Inflammatory macrophage treated with lipopolysaccharide for 4 hours (primary cell): ENCODE data around the gene EHMT1.

Experiments used
- DNase-seq: peaks from one replicate; pipeline ENCODE4 v3.0.0-alpha.2; 2020

Gene EHMT1

GRCh38 chr9:137745541-137745991 is 126.8 kb downstream of the EHMT1 start:
- no peak for DNase-seq

- no peak for DNase-seq
Observed at GRCh38 chr9:137748311-137748710, 129.5 kb downstream of the EHMT1 start.

GRCh38 chr9:137748741-137749140 is 129.9 kb downstream of the EHMT1 start:
- DNase-seq, result no peak

- no peak for DNase-seq
Observed at GRCh38 chr9:137749511-137749910, 130.7 kb downstream of the EHMT1 start.

GRCh38 chr9:137750007-137750406 is 131.2 kb downstream of the EHMT1 start:
- DNase-seq, result no peak

- no peak for DNase-seq
Observed at GRCh38 chr9:137750566-137750965, 131.8 kb downstream of the EHMT1 start.

- no peak for DNase-seq
Observed at GRCh38 chr9:137751616-137752015, 132.8 kb downstream of the EHMT1 start.

- DNase-seq, result no peak
Observed at GRCh38 chr9:137752426-137752825, 133.6 kb downstream of the EHMT1 start.

GRCh38 chr9:137753192-137753765 is 134.5 kb downstream of the EHMT1 start:
- no peak for DNase-seq

GRCh38 chr9:137755261-137755927 is 136.6 kb downstream of the EHMT1 start:
- DNase-seq, result no peak

GRCh38 chr9:137756045-137756744 is 137.4 kb downstream of the EHMT1 start:
- no peak for DNase-seq

GRCh38 chr9:137757139-137757538 is 138.3 kb downstream of the EHMT1 start:
- DNase-seq, result no peak

GRCh38 chr9:137757613-137758029 is 138.8 kb downstream of the EHMT1 start:
- DNase-seq, result no peak

GRCh38 chr9:137758067-137758466 is 139.3 kb downstream of the EHMT1 start:
- DNase-seq, result no peak

GRCh38 chr9:137759117-137759516 is 140.3 kb downstream of the EHMT1 start:
- no peak for DNase-seq

GRCh38 chr9:137759649-137760321 is 141.0 kb downstream of the EHMT1 start:
- no peak for DNase-seq

GRCh38 chr9:137760426-137760825 is 141.6 kb downstream of the EHMT1 start:
- no peak for DNase-seq

GRCh38 chr9:137761032-137761431 is 142.2 kb downstream of the EHMT1 start:
- peak; percentile 26 for DNase-seq

- no peak for DNase-seq
Observed at GRCh38 chr9:137761793-137762192, 143.0 kb downstream of the EHMT1 start.

GRCh38 chr9:137762414-137763061 is 143.7 kb downstream of the EHMT1 start:
- DNase-seq, result no peak

- DNase-seq, result no peak
Observed at GRCh38 chr9:137763271-137763955, 144.6 kb downstream of the EHMT1 start.

GRCh38 chr9:137764171-137764671 is 145.4 kb downstream of the EHMT1 start:
- DNase-seq, result no peak
